Fibroblast of villous mesenchyme (primary cell): ENCODE results near the gene KRTAP10-6. TPM values are rescaled to one million over a fixed set of nuclear protein-coding genes. Genes with fewer than 3 reads are reported as not detected.
"Not testable (repeated sequence)": the region's sequence is repeated elsewhere in the genome, so short reads cannot be mapped to it uniquely, and the experiment has no call there.

Experiments used
- DNase-seq: peaks from one replicate; pipeline ENCODE4 v3.0.0-alpha.2; 2010; ENCODE audit warnings: low read depth
- H3K4me3 ChIP-seq: 2 replicates; pipeline ENCODE4 v1.5.1; 2011; ENCODE audit warnings: low read depth, mild to moderate bottlenecking, low read length
- CTCF ChIP-seq: IDR thresholded peaks from 2 replicates; pipeline ENCODE4 v1.5.1; 2012; ENCODE audit warnings: low read depth, mild to moderate bottlenecking, low read length; ENCODE audit not compliant: insufficient read depth
- total RNA-seq: library from RNA; depleted of rRNA; stranded (reverse); fragments of >200 nt; gene quantifications from 2 replicates; pipeline ENCODE4 v1.2.3, GENCODE V29; 2012

KRTAP10-6 gene
- total RNA-seq, 1 donor, result not detected

- no peak for DNase-seq
- TF ChIP-seq CTCF, result no peak
- no peak overlapping the region for H3K4me3 ChIP-seq
Measured at GRCh38 chr21:44601596-44602462, 9.5 kb upstream of the KRTAP10-6 start.

GRCh38 chr21:44601091-44601490, 8.8 kb upstream of the KRTAP10-6 start:
- DNase-seq, H3K4me3 ChIP-seq: not testable (repeated sequence)

- H3K4me3 ChIP-seq, DNase-seq: not testable (repeated sequence)
Measured at GRCh38 chr21:44600118-44600978, 8.0 kb upstream of the KRTAP10-6 start, which contains the start of gene KRTAP10-7. Gene KRTAP10-7 (plus strand): TSS chr21:44600597. CDS start chr21:44600622, 25 bp downstream.

GRCh38 chr21:44599264-44600029, 7.1 kb upstream of the KRTAP10-6 start:
- TF ChIP-seq CTCF, result no peak
- no peak for DNase-seq
- H3K4me3 ChIP-seq, result no peak overlapping the region

GRCh38 chr21:44598061-44598460, 5.8 kb upstream of the KRTAP10-6 start:
- no peak for DNase-seq
- no peak for TF ChIP-seq CTCF
- no peak overlapping the region for H3K4me3 ChIP-seq

- DNase-seq, result no peak
- no peak overlapping the region for H3K4me3 ChIP-seq
- TF ChIP-seq CTCF, result no peak
Measured at GRCh38 chr21:44596068-44596725, 3.9 kb upstream of the KRTAP10-6 start.

- H3K4me3 ChIP-seq, result no peak overlapping the region
- DNase-seq, result no peak
- TF ChIP-seq CTCF, result no peak
Measured at GRCh38 chr21:44595524-44595923, 3.2 kb upstream of the KRTAP10-6 start.
